Neural crest cell (in vitro differentiated cells): ENCODE measurements around the gene RRAGD. TPM values are rescaled to one million over a fixed set of nuclear protein-coding genes. Genes with fewer than 3 reads are reported as not detected.
A peak's percentile ranks its signal among the peaks of the same experiment; 100 is the strongest.

Source experiments
- DNase-seq: peaks from one replicate; pipeline ENCODE4 v3.0.0; 2021; ENCODE audit warnings: low read depth, mixed read lengths, low spot score
- H3K27ac Mint-ChIP-seq: one replicate; pipeline ENCODE4 v1.8.0; 2021; ENCODE audit warnings: mild to moderate bottlenecking, mixed read lengths; ENCODE audit not compliant: unreplicated experiment
- H3K27me3 Mint-ChIP-seq: 2 replicates; pipeline ENCODE4 v1.8.0; 2021; ENCODE audit warnings: low read depth, mild to moderate bottlenecking, mixed read lengths
- H3K36me3 Mint-ChIP-seq: 2 replicates; pipeline ENCODE4 v1.8.0; 2021; ENCODE audit warnings: low read depth, mild to moderate bottlenecking, mixed read lengths
- H3K4me1 Mint-ChIP-seq: 2 replicates; pipeline ENCODE4 v1.8.0; 2021; ENCODE audit warnings: mixed read lengths
- H3K4me3 Mint-ChIP-seq: one replicate; pipeline ENCODE4 v1.8.0; 2021; ENCODE audit warnings: mild to moderate bottlenecking, mixed read lengths
- H3K9me3 Mint-ChIP-seq: 2 replicates; pipeline ENCODE4 v1.8.0; 2021; ENCODE audit warnings: mixed read lengths
- total RNA-seq: library from RNA; stranded (reverse); gene quantifications from 2 replicates; pipeline ENCODE4 v1.2.1, GENCODE V29; 2021
- TF ChIP-seq, protein P1 (sequence below): fragments of 200-600 bp; sonication (generic); conservative IDR thresholded peaks from 2 replicates; pipeline ENCODE4 v1.5.0; 2021; ENCODE audit warnings: antibody characterized with exemption, mild to moderate bottlenecking

The RRAGD gene
- total RNA-seq, 1 donor from 2014 or later: 12.8 TPM

GRCh38 chr6:89375427-89376267 lies 36.4 kb downstream of the RRAGD start:
- Mint-ChIP-seq H3K4me1 (peaks cover 3% of the 10 kb centered on the region), H3K4me3 (no peak overlapping the region), H3K27ac (no peak overlapping the region), H3K9me3 (no peaks in the 10 kb centered on the region), H3K36me3 (no peaks in the 10 kb centered on the region), H3K27me3 (no peaks in the 10 kb centered on the region)
- TF ChIP-seq, protein P1, sequence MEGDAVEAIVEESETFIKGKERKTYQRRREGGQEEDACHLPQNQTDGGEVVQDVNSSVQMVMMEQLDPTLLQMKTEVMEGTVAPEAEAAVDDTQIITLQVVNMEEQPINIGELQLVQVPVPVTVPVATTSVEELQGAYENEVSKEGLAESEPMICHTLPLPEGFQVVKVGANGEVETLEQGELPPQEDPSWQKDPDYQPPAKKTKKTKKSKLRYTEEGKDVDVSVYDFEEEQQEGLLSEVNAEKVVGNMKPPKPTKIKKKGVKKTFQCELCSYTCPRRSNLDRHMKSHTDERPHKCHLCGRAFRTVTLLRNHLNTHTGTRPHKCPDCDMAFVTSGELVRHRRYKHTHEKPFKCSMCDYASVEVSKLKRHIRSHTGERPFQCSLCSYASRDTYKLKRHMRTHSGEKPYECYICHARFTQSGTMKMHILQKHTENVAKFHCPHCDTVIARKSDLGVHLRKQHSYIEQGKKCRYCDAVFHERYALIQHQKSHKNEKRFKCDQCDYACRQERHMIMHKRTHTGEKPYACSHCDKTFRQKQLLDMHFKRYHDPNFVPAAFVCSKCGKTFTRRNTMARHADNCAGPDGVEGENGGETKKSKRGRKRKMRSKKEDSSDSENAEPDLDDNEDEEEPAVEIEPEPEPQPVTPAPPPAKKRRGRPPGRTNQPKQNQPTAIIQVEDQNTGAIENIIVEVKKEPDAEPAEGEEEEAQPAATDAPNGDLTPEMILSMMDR: peak; percentile 56
- DNase-seq: no peak

GRCh38 chr6:89372506-89372901 lies 39.6 kb downstream of the RRAGD start:
- TF ChIP-seq, protein P1: no peak
- Mint-ChIP-seq H3K27me3 (no peaks in the 10 kb centered on the region), H3K9me3 (no peaks in the 10 kb centered on the region), H3K4me3 (no peak overlapping the region), H3K27ac (peak overlapping the region; percentile 62), H3K36me3 (no peaks in the 10 kb centered on the region), H3K4me1 (peaks cover 11% of the 10 kb centered on the region)
- no peak for DNase-seq

DNA sequence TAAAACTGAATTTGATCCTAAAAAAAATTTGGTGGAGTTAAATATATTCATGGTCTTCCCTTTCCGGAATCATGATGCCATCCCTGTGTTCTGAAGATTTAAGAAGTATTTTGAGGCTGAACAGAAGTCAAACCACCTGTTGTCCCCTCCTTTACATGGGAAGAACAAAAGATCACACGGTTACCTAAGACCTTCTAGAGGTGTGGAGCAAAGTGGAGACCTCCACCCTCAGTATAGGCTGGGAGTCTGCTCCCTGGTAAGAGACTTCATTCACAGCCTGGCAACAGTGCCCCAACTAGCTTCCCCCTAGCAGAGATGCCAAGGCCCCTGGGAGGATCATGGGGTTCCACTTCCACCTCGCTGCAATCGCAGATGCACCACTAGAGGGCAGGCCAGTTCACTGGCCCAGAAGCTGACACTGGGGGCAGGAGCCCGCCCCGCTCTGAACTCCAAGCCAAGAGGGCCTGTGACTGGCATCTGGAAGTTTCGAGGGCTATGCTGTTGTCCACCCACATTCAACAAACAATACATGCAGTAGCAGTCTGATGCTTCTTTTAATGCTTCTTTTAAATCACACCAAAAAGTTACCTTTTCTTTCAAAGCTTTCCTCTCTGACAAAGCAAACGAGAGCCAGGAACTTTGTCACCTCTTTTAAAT lies 40.1 kb downstream of the RRAGD start:
- DNase-seq: peak; percentile 75
- no peaks in the 10 kb centered on the region for H3K36me3 Mint-ChIP-seq
- no peaks in the 10 kb centered on the region for H3K27me3 Mint-ChIP-seq

GRCh38 chr6:89368999-89369398 lies 43.1 kb downstream of the RRAGD start:
- peaks cover 11% of the 10 kb centered on the region for H3K4me1 Mint-ChIP-seq
- H3K9me3 Mint-ChIP-seq: no peaks in the 10 kb centered on the region
- H3K27me3 Mint-ChIP-seq: no peaks in the 10 kb centered on the region
- H3K27ac Mint-ChIP-seq: no peak overlapping the region
- DNase-seq: no peak
- TF ChIP-seq, protein P1: peak; percentile 57
- H3K36me3 Mint-ChIP-seq: no peaks in the 10 kb centered on the region
- H3K4me3 Mint-ChIP-seq: no peak overlapping the region

More for the DNA sequence above, 40.1 kb downstream of the RRAGD start:
- peaks cover 11% of the 10 kb centered on the region for H3K4me1 Mint-ChIP-seq
- peak overlapping the region; percentile 62 for H3K27ac Mint-ChIP-seq
- H3K4me3 Mint-ChIP-seq: no peak overlapping the region
- H3K9me3 Mint-ChIP-seq: no peaks in the 10 kb centered on the region
- TF ChIP-seq, protein P1: peak; percentile 94

DNA sequence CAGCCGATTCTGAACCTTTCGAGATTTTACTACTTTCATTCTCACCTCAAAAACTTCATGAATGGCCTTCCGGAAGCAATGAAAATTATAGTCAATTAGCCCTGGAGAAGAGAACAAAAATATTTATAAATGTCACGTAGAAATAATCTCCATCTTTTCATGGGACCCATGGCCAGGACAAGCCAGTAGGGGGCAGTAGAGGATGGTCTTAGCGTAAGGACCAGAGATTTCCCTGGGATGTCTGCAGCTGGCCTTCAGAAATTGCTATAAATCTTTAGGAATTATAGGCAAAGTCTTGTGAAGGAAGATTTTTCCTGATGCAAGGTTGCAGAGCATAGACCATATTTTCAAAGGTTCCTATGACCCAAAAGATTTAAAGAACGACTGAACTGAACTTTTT lies 44.0 kb downstream of the RRAGD start:
- no peaks in the 10 kb centered on the region for H3K27me3 Mint-ChIP-seq
- TF ChIP-seq, protein P1: peak; percentile 85
- H3K27ac Mint-ChIP-seq: no peak overlapping the region
- no peak overlapping the region for H3K4me3 Mint-ChIP-seq
- DNase-seq: peak; percentile 77
- H3K9me3 Mint-ChIP-seq: no peaks in the 10 kb centered on the region
- no peaks in the 10 kb centered on the region for H3K36me3 Mint-ChIP-seq
- H3K4me1 Mint-ChIP-seq: peaks cover 11% of the 10 kb centered on the region
